Myocyte (in vitro differentiated cells): ENCODE measurements around the gene NRIP3. TPM values are rescaled to one million over a fixed set of nuclear protein-coding genes. Genes with fewer than 3 reads are reported as not detected.

Source experiments
- DNase-seq: peaks from one replicate; pipeline ENCODE4 v3.0.0-alpha.2; 2012; ENCODE audit warnings: low read depth
- total RNA-seq: library from RNA; depleted of rRNA; stranded (reverse); fragments of >200 nt; gene quantifications from 2 replicates; pipeline ENCODE4 v1.2.3, GENCODE V29; 2014

The NRIP3 gene
- total RNA-seq, 1 donor from 2014 or later: 7.0 TPM

- DNase-seq: no peak
Measured at GRCh38 chr11:8933931-8934330, 69.9 kb downstream of the NRIP3 start.

GRCh38 chr11:8932564-8933180, 71.1 kb downstream of the NRIP3 start, which contains the start of gene C11orf16:
C11orf16 (minus strand) TSS chr11:8932947; CDS start chr11:8932308, 639 bp downstream.
- DNase-seq: no peak

Other genes with a start within 250 kb of the NRIP3 start
- gene AKIP1, start 92.8 kb downstream of the NRIP3 start, total RNA-seq: 95.3 and 95.5 TPM in 2 replicates
- gene C11orf16, start 71.1 kb downstream of the NRIP3 start, total RNA-seq: not detected in 2 replicates
- not detected in 2 replicates for gene ASCL3, start 61.0 kb downstream of the NRIP3 start, total RNA-seq
- 62.2 and 71.9 TPM in 2 replicates for gene TMEM9B, start 39.6 kb downstream of the NRIP3 start, total RNA-seq
- 1.2 and 8.4 TPM in 2 replicates for gene SCUBE2, start 87.6 kb upstream of the NRIP3 start, total RNA-seq